ENCODE results near the gene OR6X1.

DNA sequence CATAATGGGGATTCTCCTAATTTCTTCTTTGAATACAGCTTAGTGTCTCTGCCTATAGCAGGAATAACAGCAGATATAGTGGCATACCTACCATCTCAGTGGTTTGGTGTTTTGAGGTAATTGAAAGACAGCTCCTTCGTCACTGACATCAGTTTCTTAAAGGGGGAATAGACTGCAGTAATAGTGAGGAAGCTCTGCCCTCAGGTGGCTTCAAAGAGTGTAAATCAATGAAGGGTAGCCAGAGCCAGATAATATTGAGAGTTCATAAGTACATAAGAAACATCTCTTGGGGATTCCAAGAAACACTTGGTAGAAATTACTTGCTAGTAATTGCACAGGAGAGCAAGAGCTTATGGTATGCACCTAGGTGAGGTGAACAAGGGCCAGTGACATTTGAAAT lies 47.4 kb upstream of the OR6X1 start:
- TF ChIP-seq CTCF (IDR thresholded peaks at IDR 0.05) (no peak), POLR2A (IDR thresholded peaks at IDR 0.05) (no peak), EP300 (IDR thresholded peaks at IDR 0.05) (no peak)
